ENCODE data around the gene AFAP1. TPM values are rescaled to one million over a fixed set of nuclear protein-coding genes. Genes with fewer than 3 reads are reported as not detected.

The AFAP1 gene
- total and polyA plus RNA-seq, 2 of the 4 experiments (the other 2 are of a cell fraction) = 48.2 to 80.9 TPM

DNA sequence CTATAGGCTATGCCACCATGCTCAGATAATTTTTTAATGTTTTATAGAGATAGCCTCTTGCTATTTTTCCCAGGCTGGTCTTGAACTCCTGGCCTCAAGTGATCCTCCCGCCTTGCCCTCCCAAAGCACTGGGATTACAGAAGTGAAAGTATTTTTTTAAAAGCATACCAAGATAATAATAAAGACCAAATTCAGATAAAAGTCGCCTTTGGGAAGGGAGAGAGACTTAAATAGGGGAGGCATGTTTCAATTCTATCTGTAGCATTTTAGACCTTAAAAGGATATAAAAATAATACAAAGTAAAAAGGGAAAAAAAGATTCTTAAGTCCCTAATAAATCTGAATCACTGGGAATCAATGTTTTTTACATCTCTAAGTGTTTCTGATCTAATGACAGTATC lies 108.9 kb downstream of the AFAP1 start:
- dilution Hi-C loops (cut with HindIII; ENCODE audit: low sequenced_read_pairs, unreplicated experiment) (no loop called here), in situ Hi-C loops (cut with MboI; ENCODE audit: low sequenced_read_pairs) (no loop called here), intact Hi-C loops (cut with micrococcal nuclease) (no loop called here)
- no peak overlapping the region for H2AK5ac ChIP-seq (ENCODE audit: low read depth, low read length)
- H4K5ac ChIP-seq (ENCODE audit: low read depth, low read length) = no peak overlapping the region
- DNase-seq = no peak
- no TSS peak for BruUV-seq (replicated peaks)
- no peak overlapping the region; the same call in 2 of the 3 replicates for H2BK15ac ChIP-seq (ENCODE audit: low read depth, low read length)
- H2AFZ ChIP-seq (replicated peaks; ENCODE audit: low read length, poor library complexity) = no peak overlapping the region
- peaks cover 17% of the 10 kb centered on the region for H3K9me1 ChIP-seq (ENCODE audit: insufficient read depth, low read length)
- H2BK20ac ChIP-seq (ENCODE audit: low read depth, low read length) = no peak overlapping the region
- peak overlapping the region in 1 of 2 experiments; percentile 7; a peak in 1 of 4 replicates for H4K8ac ChIP-seq (ENCODE audit: low read depth in 2 of 2, low read length in 2 of 2)
- no peak for ATAC-seq (ENCODE audit: low read depth)
- no peak overlapping the region for H3K4me2 ChIP-seq (ENCODE audit: low read depth, low read length)
- ChIA-PET CTCF (interaction anchor here (0.7 kb wide), 1 partner anchor 97 kb away, joined by 4 read pairs; no protein-coding TSS in a partner anchor), POLR2A (ENCODE audit: unreplicated experiment) (no interaction called here)
- H4K91ac ChIP-seq (ENCODE audit: insufficient read depth, low read depth, low read length) = no peak overlapping the region
- no peak overlapping the region for H3K14ac ChIP-seq (replicated peaks; ENCODE audit: low read depth, low read length)
- peak overlapping the region; percentile 29; the same call in 1 of the 2 replicates for H3K27ac ChIP-seq (ENCODE audit: insufficient read depth, low read length)
- no CpG with 5 or more reads among the region's 2 CpGs for WGBS, 2 experiments (ENCODE audit: extremely low coverage in 2 of 2, insufficient read length in 1 of 2)
- H3K36me3 ChIP-seq (ENCODE audit: control insufficient read depth, insufficient read depth, low read length) = peaks cover 39% of the 10 kb centered on the region
- H3K9ac ChIP-seq (ENCODE audit: low read depth, low read length) = no peak overlapping the region
- peaks cover 24% of the 10 kb centered on the region for H3K4me1 ChIP-seq (ENCODE audit: control insufficient read depth, insufficient read depth, low read length)
- H3K79me1 ChIP-seq (ENCODE audit: low read depth in 1 of 2, low read length in 2 of 2) = peaks cover 22 to 60% of the 10 kb centered on the region in 2 experiments
- peak overlapping the region; percentile 81 for H2BK5ac ChIP-seq (ENCODE audit: low read depth, low read length, poor library complexity, severe bottlenecking)
- peaks cover 23% of the 10 kb centered on the region for H4K20me1 ChIP-seq (ENCODE audit: insufficient read depth, low read length)
- no peak overlapping the region for H3K56ac ChIP-seq (ENCODE audit: extremely low read depth, insufficient read depth, low read length)
- TF ChIP-seq USF2 (IDR thresholded peaks at IDR 0.05; ENCODE audit: low read depth, low read length) (no peak), RCOR1 (IDR thresholded peaks at IDR 0.05; ENCODE audit: insufficient replicate concordance, low read length) (no peak), CEBPB (IDR thresholded peaks at IDR 0.05; ENCODE audit: low read depth, low read length) (no peak), RAD21 (IDR thresholded peaks at IDR 0.05; ENCODE audit: low read length) (no peak), NFE2L2 (IDR thresholded peaks at IDR 0.05; ENCODE audit: low read depth, low read length) (no peak), FOS (IDR thresholded peaks at IDR 0.05; ENCODE audit: low read depth, low read length) (no peak), POLR2A (IDR thresholded peaks at IDR 0.05; ENCODE audit: low read depth, low read length) (0 out of 2 replicates have a peak, but pooled peaks have one; percentile 6), SMC3 (IDR thresholded peaks at IDR 0.05; ENCODE audit: low read depth, low read length) (no peak)
- no peak overlapping the region for H2AK9ac ChIP-seq (replicated peaks; ENCODE audit: low read depth, low read length, poor library complexity)
- H3K27me3 ChIP-seq (ENCODE audit: control insufficient read depth, insufficient read depth, low read length) = no peaks in the 10 kb centered on the region
- no peak overlapping the region for H3K4me3 ChIP-seq (ENCODE audit: insufficient read depth, low read depth, low read length)
- H2BK120ac ChIP-seq (ENCODE audit: low read depth, low read length) = peak overlapping the region; percentile 36; the same call in 1 of the 2 replicates
- H3K4ac ChIP-seq (ENCODE audit: low read depth, low read length) = no peak overlapping the region; the same call in 1 of the 2 replicates
- H3K9me3 ChIP-seq (ENCODE audit: control insufficient read depth, insufficient read depth, low read length) = no peaks in the 10 kb centered on the region
- H3K18ac ChIP-seq (ENCODE audit: low read depth, low read length) = peak overlapping the region; percentile 51; the same call in 1 of the 2 replicates
- no peak overlapping the region for H3K23ac ChIP-seq (ENCODE audit: low read depth, low read length)

Data from IMR-90 (cell line).